ENCODE data around the gene LHFPL6. TPM values are rescaled to one million over a fixed set of nuclear protein-coding genes. Genes with fewer than 3 reads are reported as not detected.

LHFPL6 gene
- total RNA-seq, 2 experiments from 2014 or later, result 1.5 to 1.6 TPM

DNA sequence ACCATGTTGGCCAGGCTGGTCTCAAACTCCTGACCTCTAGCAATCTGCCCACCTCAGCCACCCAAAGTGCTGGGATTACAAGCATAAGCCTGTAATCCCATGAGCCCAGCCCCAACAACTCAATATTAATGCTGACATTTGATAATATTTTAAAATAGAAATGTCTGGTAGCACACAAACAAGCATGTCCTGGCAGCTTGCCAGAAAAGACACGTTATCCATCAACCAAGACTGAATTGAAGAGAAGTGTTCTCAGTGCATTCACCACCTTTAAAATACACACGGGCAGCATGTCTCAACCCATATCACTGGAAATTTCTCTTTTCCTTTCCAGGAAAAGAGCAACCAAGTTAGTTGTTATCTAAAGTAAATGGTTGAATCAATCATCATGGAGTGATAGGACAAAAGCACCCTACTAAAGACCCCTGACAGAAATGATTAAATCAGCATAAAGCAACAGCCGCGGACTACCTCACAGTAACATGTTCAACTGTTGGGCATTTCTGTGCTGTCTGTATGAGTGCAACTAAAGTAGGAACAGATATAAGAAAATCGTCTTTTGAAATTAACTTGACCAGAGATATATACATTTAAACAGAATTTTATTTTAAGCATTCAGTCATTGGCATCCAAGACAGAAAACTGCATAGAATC is 25.0 kb downstream of the LHFPL6 start:
- Mint-ChIP-seq H3K4me1 (no peaks in the 10 kb centered on the region), H3K27me3 (no peaks in the 10 kb centered on the region), H3K27ac (no peak overlapping the region), H3K36me3 (no peaks in the 10 kb centered on the region), H3K4me3 (no peak overlapping the region), H3K9me3 (no peaks in the 10 kb centered on the region)
- no peak for DNase-seq

DNA sequence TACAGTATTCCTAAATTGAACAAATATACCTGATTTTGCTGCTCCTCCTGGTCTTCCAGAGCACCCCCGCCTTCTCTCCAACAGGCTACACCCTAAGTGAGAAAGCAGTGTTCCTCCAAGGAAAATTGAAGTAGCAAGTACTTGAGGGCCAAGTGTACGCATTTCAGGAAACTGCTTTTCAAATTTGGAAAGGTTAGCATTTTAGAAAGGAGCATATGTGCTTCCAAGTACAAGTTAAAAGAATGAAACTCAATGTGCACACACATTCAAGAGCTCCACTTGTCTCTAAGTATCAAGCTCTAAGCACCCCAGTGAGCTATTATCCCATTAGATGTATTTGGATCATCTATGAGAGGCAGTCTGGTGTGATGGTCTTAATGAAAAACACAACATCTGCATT is 25.8 kb downstream of the LHFPL6 start:
- no peak for DNase-seq
- Mint-ChIP-seq H3K4me3 (no peak overlapping the region), H3K27ac (no peak overlapping the region), H3K4me1 (no peaks in the 10 kb centered on the region), H3K36me3 (no peaks in the 10 kb centered on the region), H3K27me3 (no peaks in the 10 kb centered on the region), H3K9me3 (no peaks in the 10 kb centered on the region)

DNA sequence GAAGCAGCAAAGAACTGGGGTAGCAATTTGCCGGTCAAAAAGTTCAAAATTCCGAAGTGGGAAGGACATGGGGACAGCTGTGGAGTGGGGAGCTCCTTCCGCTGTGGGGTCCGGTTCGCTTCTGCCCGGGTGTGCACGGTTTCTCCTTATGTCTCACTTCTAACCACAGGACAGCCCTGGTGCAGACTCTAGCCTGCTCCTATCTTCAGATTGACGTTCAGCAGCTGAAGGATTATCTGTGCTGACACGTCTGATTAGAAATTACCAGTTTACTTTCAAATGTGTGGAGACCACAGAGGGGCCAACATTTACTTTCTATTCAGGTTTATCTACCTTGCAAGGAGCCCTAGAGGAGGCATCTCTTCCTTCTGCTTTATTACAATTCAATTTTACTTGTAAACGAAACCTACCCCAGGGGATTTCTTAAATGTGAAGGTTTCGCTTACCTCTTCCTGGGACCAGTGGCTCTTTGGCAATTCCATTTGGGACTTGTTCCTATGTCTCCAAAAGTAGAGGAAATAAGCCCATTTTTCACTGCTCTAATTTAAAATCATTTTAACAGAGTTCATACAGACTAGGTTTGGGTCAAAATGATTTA is 27.3 kb downstream of the LHFPL6 start:
- peaks cover 5% of the 10 kb centered on the region for H3K27me3 Mint-ChIP-seq
- H3K36me3 Mint-ChIP-seq, result no peaks in the 10 kb centered on the region
- no peak overlapping the region for H3K27ac Mint-ChIP-seq
- DNase-seq, result no peak
- H3K4me1 Mint-ChIP-seq, result no peaks in the 10 kb centered on the region
- no peak overlapping the region for H3K4me3 Mint-ChIP-seq
- H3K9me3 Mint-ChIP-seq, result no peaks in the 10 kb centered on the region

DNA sequence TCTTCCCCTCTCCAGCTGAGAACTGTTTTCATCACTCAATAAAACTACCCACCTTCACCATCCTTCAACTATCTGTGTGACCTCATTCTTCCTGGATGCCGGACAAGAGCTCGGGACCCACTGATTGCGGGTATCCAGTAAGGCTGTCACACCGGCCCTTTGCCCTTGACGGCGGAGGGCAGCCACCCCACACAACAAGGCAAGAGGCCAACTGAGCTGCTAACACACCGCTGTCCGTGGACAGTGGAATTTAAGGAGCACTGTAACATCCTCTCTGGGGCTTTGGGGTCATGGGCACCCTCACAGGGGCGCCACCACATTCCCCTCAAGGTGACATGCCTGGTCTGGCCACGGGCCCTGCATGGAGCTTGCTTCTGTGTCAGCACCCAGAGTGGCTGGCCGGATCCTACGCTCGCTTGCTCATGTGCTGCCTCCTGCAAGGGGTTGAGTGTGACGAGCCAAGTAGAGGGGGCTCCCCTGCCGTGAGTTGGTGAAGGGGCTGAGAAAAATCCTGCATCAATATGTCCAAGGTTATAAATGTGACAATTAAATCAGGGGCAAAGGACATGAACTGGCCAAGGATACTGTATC is 31.4 kb downstream of the LHFPL6 start:
- no peak overlapping the region for H3K4me3 Mint-ChIP-seq
- H3K27me3 Mint-ChIP-seq, result peaks cover 14% of the 10 kb centered on the region
- H3K27ac Mint-ChIP-seq, result no peak overlapping the region
- H3K36me3 Mint-ChIP-seq, result no peaks in the 10 kb centered on the region
- H3K9me3 Mint-ChIP-seq, result no peaks in the 10 kb centered on the region
- DNase-seq, result no peak
- H3K4me1 Mint-ChIP-seq, result no peaks in the 10 kb centered on the region

DNA sequence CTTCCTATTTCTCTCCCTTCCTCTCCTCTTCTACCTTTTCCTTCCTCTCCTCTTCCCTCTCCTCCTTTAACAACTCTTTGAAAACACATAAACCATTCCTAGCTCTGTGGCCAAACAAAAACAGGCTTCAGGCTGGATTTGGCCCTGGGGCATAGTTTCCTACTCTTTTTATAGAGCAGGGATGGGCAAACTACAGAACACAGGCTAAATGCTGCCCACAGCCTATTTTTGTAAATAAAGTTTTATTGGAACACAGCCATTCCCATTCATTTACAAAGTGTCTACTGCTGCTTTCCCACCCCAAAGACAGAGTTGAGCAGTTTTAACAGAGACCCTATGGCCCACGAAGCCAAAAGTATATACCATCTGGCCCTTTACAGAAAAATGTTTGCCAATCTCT is 35.4 kb downstream of the LHFPL6 start:
- Mint-ChIP-seq H3K36me3 (no peaks in the 10 kb centered on the region), H3K27me3 (peaks cover 22% of the 10 kb centered on the region), H3K4me3 (no peak overlapping the region), H3K4me1 (no peaks in the 10 kb centered on the region), H3K9me3 (no peaks in the 10 kb centered on the region), H3K27ac (no peak overlapping the region)
- DNase-seq, result no peak

DNA sequence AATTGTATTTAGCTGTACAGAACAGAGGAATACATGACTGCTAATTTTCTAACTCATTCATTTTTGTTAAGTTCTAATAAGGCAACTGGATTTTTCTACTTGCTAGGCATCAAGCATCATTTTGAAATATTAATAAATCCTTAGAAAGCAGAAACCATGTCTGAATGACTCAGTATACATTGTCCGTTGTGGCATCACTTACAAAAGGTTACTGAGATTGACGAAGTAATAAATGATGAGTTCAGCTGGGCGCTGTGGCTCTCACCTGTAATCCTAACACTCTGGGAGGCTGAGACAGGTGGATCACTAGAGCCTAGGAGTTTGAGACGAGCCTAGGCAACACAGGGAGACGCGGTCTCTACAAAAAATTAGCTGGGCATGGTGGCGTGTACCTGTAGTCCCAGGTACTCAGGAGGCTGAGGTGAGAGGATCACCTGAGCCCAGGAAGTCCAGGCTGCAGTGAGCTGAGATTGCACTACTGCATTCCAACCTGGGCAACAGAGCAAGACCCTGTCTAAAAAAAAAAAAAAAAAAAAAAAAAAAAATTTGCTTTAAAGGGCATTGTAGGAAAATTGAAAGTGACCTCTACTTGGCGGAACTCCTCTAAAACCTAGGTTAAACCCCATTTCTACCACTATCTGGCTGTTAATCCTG is 36.6 kb downstream of the LHFPL6 start:
- no peaks in the 10 kb centered on the region for H3K9me3 Mint-ChIP-seq
- no peak overlapping the region for H3K4me3 Mint-ChIP-seq
- no peaks in the 10 kb centered on the region for H3K36me3 Mint-ChIP-seq

DNA sequence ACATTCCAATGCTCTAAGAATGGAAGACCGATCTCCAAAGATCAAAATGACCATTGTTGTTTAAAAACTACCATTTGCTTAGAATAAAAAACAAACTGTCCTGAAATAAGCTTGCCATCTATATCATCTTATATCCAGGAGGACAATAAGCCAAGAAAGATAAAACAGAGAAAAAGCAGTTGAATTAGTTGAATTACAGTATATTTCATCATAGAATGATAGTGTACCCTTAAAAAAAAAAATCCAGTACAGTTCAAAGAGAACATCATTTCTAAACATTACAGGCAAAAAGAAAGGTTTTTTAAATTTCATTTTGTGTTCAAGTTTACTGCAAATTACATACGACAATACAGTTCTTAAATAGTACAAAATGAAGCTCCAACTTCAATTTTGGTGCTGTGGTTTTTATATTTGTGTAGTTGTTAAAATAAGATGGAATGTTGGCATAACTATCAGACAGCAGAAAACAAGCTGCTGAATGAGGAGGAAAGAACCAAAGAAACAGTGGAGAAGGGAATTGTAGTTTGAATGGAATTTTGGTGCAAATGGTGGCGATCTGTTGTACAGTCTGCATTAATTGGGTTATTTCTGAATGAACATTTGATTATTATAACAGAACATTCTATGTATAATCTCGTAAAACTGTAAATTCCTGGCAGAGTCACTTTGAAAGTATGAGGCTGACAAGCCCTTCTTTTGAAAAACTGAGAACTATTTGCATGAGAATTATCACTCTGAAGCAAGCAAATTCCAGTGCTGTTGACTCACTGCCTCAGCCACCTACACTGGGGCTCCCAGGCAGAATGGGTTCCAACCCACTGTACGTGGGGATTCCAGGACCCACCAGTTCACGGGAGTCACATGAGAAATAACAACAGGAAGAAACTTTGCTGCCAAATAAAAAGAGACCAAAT is 37.7 kb downstream of the LHFPL6 start:
- Mint-ChIP-seq H3K4me1 (no peaks in the 10 kb centered on the region), H3K9me3 (no peaks in the 10 kb centered on the region), H3K36me3 (no peaks in the 10 kb centered on the region), H3K27me3 (peaks cover 17% of the 10 kb centered on the region), H3K4me3 (no peak overlapping the region), H3K27ac (no peak overlapping the region)
- DNase-seq, result no peak

More for the DNA sequence above, 36.6 kb downstream of the LHFPL6 start:
- H3K27me3 Mint-ChIP-seq, result peaks cover 19% of the 10 kb centered on the region
- no peaks in the 10 kb centered on the region for H3K4me1 Mint-ChIP-seq
- no peak overlapping the region for H3K27ac Mint-ChIP-seq
- no peak for DNase-seq

DNA sequence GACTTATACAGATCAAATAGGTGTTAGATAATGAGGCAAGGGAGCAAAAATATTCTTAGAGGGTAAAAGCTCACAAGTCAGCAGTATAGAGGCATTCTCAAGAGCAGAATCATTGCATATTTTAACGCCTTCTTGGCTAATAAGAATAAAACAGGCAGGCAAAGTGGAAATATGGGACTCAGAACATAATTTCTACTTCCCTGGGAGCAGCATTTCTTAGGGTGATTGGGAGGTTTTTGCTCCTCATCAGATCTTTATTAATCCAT is 39.6 kb downstream of the LHFPL6 start:
- no peaks in the 10 kb centered on the region for H3K4me1 Mint-ChIP-seq
- H3K27me3 Mint-ChIP-seq, result peaks cover 10% of the 10 kb centered on the region
- no peak overlapping the region for H3K4me3 Mint-ChIP-seq
- no peaks in the 10 kb centered on the region for H3K36me3 Mint-ChIP-seq
- no peak overlapping the region for H3K27ac Mint-ChIP-seq
- DNase-seq, result no peak
- H3K9me3 Mint-ChIP-seq, result no peaks in the 10 kb centered on the region

DNA sequence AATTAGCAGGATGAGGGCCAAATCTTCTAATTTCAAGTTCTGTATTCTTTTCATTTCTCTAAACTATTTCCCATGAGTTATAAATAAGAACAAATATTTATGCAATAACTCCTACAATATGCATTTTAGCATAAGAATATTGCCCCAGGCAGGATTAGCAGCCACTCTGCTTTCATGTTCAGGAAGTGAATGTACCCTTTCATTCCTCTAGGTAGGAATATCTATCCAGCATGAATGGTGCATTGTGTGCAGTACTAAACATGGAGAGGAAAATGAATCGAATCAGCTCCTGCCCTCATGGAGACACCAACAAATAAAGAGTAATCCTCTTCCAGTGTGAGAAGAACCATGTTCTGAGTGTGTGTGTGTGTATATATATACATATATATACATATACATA is 41.0 kb downstream of the LHFPL6 start:
- no peak for DNase-seq
- Mint-ChIP-seq H3K36me3 (no peaks in the 10 kb centered on the region), H3K27me3 (peaks cover 8% of the 10 kb centered on the region), H3K27ac (no peak overlapping the region), H3K9me3 (peaks cover 1% of the 10 kb centered on the region), H3K4me3 (no peak overlapping the region), H3K4me1 (no peaks in the 10 kb centered on the region)

DNA sequence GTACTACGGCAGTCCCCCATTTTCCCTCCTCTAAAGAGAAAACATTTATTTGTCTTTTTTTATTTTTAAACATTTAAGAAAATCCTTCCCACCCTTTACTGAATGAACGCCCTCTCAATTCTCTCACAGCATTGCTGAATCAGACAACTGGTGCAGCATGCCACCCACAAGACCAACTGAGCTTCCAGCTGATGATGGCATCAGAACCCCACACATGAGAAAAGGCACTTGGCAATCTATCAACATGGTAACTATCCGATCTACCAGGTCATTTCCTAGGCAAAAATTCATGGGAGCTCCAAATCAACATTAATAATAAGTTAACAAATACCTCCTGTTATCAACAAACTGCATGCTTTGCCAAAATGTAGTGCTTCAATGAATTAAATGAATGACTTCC is 43.1 kb downstream of the LHFPL6 start:
- Mint-ChIP-seq H3K4me3 (no peak overlapping the region), H3K9me3 (peaks cover 1% of the 10 kb centered on the region), H3K27ac (no peak overlapping the region), H3K36me3 (no peaks in the 10 kb centered on the region), H3K4me1 (no peaks in the 10 kb centered on the region), H3K27me3 (peaks cover 6% of the 10 kb centered on the region)
- DNase-seq, result no peak

DNA sequence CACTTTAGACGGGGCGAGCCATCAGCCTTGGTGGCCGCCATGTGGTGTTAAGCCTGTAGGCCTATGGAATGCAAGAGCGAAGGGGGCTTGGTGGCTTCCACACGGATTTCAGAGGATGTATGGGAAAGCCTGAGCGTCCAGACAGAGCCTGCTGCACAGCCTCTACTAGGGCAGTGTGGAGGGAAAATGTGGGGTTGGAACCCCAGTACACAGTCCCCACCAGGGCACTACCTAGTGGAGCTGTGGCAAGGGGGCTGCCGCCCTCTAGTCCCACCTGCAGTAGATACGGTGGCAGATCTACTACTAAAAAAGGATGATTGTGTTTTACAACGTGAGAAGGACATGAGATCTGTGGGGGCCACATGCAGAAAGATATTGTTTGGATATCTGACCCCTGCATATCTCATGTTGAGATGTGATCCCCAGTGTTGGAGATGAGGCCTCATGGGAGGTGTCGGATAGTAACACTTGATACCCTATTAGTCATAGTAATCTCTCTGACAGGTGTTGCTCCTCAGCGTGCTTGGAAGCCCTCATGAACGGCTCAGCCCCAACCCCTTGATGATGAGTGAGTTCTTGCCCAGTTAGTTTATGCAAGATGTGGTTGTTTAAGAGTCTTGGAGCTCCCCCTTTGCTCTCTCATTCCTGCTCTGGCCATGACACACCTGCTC is 45.6 kb downstream of the LHFPL6 start:
- Mint-ChIP-seq H3K4me3 (no peak overlapping the region), H3K27ac (no peak overlapping the region), H3K27me3 (no peaks in the 10 kb centered on the region), H3K36me3 (no peaks in the 10 kb centered on the region), H3K9me3 (peaks cover 1% of the 10 kb centered on the region), H3K4me1 (no peaks in the 10 kb centered on the region)
- DNase-seq, result no peak

DNA sequence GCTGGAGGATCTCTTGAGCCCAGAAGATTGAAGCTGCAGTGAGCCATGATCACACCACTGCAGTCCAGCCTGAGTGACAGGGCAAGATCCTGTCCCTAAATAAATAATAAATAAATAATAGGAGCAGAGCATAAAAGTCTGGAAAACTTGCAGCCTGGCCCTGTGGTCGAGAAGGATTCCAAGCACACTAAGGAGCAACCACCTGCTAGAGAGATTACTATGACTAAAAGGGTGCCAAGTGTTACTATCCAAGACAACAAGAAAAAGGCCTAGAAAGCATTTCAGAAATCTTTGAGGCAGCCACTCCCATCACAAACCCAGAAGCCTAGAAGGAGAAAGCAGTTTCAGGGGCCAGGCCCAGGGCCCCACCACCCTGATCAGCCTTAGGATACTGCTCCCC is 46.1 kb downstream of the LHFPL6 start:
- Mint-ChIP-seq H3K27me3 (no peaks in the 10 kb centered on the region), H3K4me1 (no peaks in the 10 kb centered on the region)

DNA sequence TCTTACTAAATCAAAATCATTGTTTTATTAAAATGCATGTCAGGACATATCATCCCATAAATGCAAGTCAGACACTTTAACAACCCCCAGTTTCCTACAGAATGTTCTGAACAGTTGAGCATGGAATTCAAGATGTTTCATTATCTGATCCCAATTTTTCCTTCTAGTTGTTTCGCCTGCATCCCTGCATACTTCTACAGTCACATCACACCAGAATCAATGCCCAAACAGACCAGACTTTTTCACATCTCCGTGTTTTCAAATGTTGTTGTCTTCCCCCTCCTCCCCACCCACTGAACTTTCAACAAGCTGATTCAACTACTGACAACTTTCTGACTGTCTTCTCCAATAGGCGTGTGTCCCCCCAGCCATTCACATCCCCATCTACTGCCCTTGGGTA is 48.6 kb downstream of the LHFPL6 start:
- Mint-ChIP-seq H3K27me3 (peaks cover 4% of the 10 kb centered on the region), H3K27ac (no peak overlapping the region), H3K4me3 (no peak overlapping the region), H3K9me3 (peaks cover 1% of the 10 kb centered on the region), H3K4me1 (no peaks in the 10 kb centered on the region), H3K36me3 (no peaks in the 10 kb centered on the region)
- no peak for DNase-seq

More for the DNA sequence above, 46.1 kb downstream of the LHFPL6 start:
- Mint-ChIP-seq H3K4me3 (no peak overlapping the region), H3K27ac (no peak overlapping the region), H3K9me3 (peaks cover 1% of the 10 kb centered on the region), H3K36me3 (no peaks in the 10 kb centered on the region)
- no peak for DNase-seq

DNA sequence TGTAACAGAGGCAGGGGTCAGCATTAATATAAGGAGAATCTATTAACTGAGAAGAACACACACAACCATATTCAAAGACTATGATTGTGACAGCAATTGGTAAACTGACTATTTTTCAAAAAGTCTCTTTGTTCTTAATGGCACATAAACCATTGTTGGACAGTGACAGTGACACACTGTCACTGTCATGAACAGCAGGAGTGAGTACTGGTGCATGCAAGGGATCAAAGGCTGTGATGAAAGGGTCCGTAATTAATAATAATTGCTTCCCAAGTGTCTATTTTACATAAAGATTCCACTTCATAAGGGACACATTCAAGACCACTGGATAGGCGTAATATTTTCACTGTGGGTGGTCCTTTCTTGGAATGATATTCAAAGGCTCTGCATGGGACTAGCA is 50.7 kb downstream of the LHFPL6 start:
- no peaks in the 10 kb centered on the region for H3K9me3 Mint-ChIP-seq
- no peak for DNase-seq
- H3K27ac Mint-ChIP-seq, result no peak overlapping the region
- peaks cover 15% of the 10 kb centered on the region for H3K27me3 Mint-ChIP-seq
- no peaks in the 10 kb centered on the region for H3K4me1 Mint-ChIP-seq
- no peaks in the 10 kb centered on the region for H3K36me3 Mint-ChIP-seq
- no peak overlapping the region for H3K4me3 Mint-ChIP-seq

All from activated naive CD8-positive, alpha-beta T cell treated with anti-CD3 and anti-CD28 coated beads for 36 hours (primary cell).